ENCODE results near the gene HCN2. TPM values are rescaled to one million over a fixed set of nuclear protein-coding genes. Genes with fewer than 3 reads are reported as not detected.

HCN2 gene
- total RNA-seq, 3 donors from 2014 or later = 0.20 to 0.24 (median 0.22) TPM

GRCh38 chr19:588093-588740 lies 1.5 kb upstream of the HCN2 start:
- H3K4me1 Mint-ChIP-seq (ENCODE audit: low read depth) = peaks cover 6% of the 10 kb centered on the region
- no peaks in the 10 kb centered on the region for H3K9me3 Mint-ChIP-seq
- ATAC-seq (peak; percentile 67 to 68), DNase-seq (peak; percentile 49)
- peak overlapping the region; percentile 16 for H3K4me3 Mint-ChIP-seq
- H3K36me3 Mint-ChIP-seq (ENCODE audit: insufficient read depth) = no peaks in the 10 kb centered on the region
- H3K27me3 Mint-ChIP-seq (ENCODE audit: low read depth) = peaks cover 27% of the 10 kb centered on the region

- no peak overlapping the region for H3K4me3 Mint-ChIP-seq
- H3K4me1 Mint-ChIP-seq (ENCODE audit: low read depth) = peaks cover 4% of the 10 kb centered on the region
- H3K36me3 Mint-ChIP-seq (ENCODE audit: insufficient read depth) = no peaks in the 10 kb centered on the region
- ATAC-seq (peak; percentile 7 to 11), DNase-seq (no peak)
- H3K9me3 Mint-ChIP-seq = no peaks in the 10 kb centered on the region
- H3K27me3 Mint-ChIP-seq (ENCODE audit: low read depth) = peaks cover 25% of the 10 kb centered on the region
These were observed 664 bp upstream of the HCN2 start for GRCh38 chr19:588741-589692.

GRCh38 chr19:590396-590745 lies 690 bp downstream of the HCN2 start:
- Mint-ChIP-seq H3K4me1 (ENCODE audit: low read depth) (peaks cover 4% of the 10 kb centered on the region), H3K27me3 (ENCODE audit: low read depth) (peaks cover 25% of the 10 kb centered on the region), H3K9me3 (no peaks in the 10 kb centered on the region), H3K4me3 (no peak overlapping the region), H3K36me3 (ENCODE audit: insufficient read depth) (no peaks in the 10 kb centered on the region)
- no peak for DNase-seq
- ATAC-seq = peak; percentile 24 to 36

- H3K4me3 Mint-ChIP-seq = no peak overlapping the region
- ATAC-seq (no peak), DNase-seq (no peak)
- peaks cover 24% of the 10 kb centered on the region for H3K27me3 Mint-ChIP-seq (ENCODE audit: low read depth)
- no peaks in the 10 kb centered on the region for H3K9me3 Mint-ChIP-seq
- peaks cover 4% of the 10 kb centered on the region for H3K4me1 Mint-ChIP-seq (ENCODE audit: low read depth)
- H3K36me3 Mint-ChIP-seq (ENCODE audit: insufficient read depth) = no peaks in the 10 kb centered on the region
These were observed 1.0 kb downstream of the HCN2 start for GRCh38 chr19:590750-591098.

GRCh38 chr19:591099-591958 lies 1.6 kb downstream of the HCN2 start:
- Mint-ChIP-seq H3K9me3 (no peaks in the 10 kb centered on the region), H3K4me1 (ENCODE audit: low read depth) (peaks cover 4% of the 10 kb centered on the region), H3K4me3 (peak overlapping the region; percentile 13), H3K27me3 (ENCODE audit: low read depth) (peaks cover 18% of the 10 kb centered on the region), H3K36me3 (ENCODE audit: insufficient read depth) (no peaks in the 10 kb centered on the region)
- ATAC-seq (no peak), DNase-seq (no peak)

- Mint-ChIP-seq H3K4me1 (ENCODE audit: low read depth) (peaks cover 4% of the 10 kb centered on the region), H3K36me3 (ENCODE audit: insufficient read depth) (no peaks in the 10 kb centered on the region), H3K27me3 (ENCODE audit: low read depth) (peaks cover 17% of the 10 kb centered on the region), H3K9me3 (no peaks in the 10 kb centered on the region), H3K4me3 (no peak overlapping the region)
- DNase-seq (no peak), ATAC-seq (no peak)
These were observed 2.4 kb downstream of the HCN2 start for GRCh38 chr19:592101-592500.

GRCh38 chr19:593055-593454 lies 3.4 kb downstream of the HCN2 start:
- Mint-ChIP-seq H3K36me3 (ENCODE audit: insufficient read depth) (no peaks in the 10 kb centered on the region), H3K4me1 (ENCODE audit: low read depth) (peaks cover 2% of the 10 kb centered on the region), H3K9me3 (no peaks in the 10 kb centered on the region), H3K4me3 (no peak overlapping the region), H3K27me3 (ENCODE audit: low read depth) (peaks cover 16% of the 10 kb centered on the region)
- ATAC-seq = no peak
- DNase-seq = no peak

- DNase-seq (no peak), ATAC-seq (no peak)
- Mint-ChIP-seq H3K27me3 (ENCODE audit: low read depth) (peaks cover 14% of the 10 kb centered on the region), H3K4me3 (no peak overlapping the region), H3K4me1 (ENCODE audit: low read depth) (peaks cover 2% of the 10 kb centered on the region), H3K36me3 (ENCODE audit: insufficient read depth) (no peaks in the 10 kb centered on the region), H3K9me3 (no peaks in the 10 kb centered on the region)
These were observed 3.8 kb downstream of the HCN2 start for GRCh38 chr19:593505-593904.

GRCh38 chr19:594265-594870 lies 4.7 kb downstream of the HCN2 start:
- peaks cover 12% of the 10 kb centered on the region for H3K27me3 Mint-ChIP-seq (ENCODE audit: low read depth)
- no peak for DNase-seq
- H3K4me3 Mint-ChIP-seq = no peak overlapping the region
- H3K9me3 Mint-ChIP-seq = no peaks in the 10 kb centered on the region
- no peaks in the 10 kb centered on the region for H3K36me3 Mint-ChIP-seq (ENCODE audit: insufficient read depth)
- peak in 1 of 2 donors; percentile 3 for ATAC-seq
- H3K4me1 Mint-ChIP-seq (ENCODE audit: low read depth) = no peaks in the 10 kb centered on the region

GRCh38 chr19:595326-596262 lies 5.9 kb downstream of the HCN2 start:
- DNase-seq = no peak
- Mint-ChIP-seq H3K36me3 (ENCODE audit: insufficient read depth) (no peaks in the 10 kb centered on the region), H3K4me3 (no peak overlapping the region), H3K27me3 (ENCODE audit: low read depth) (peaks cover 10% of the 10 kb centered on the region), H3K9me3 (no peaks in the 10 kb centered on the region), H3K4me1 (ENCODE audit: low read depth) (no peaks in the 10 kb centered on the region)
- ATAC-seq = no peak

- ATAC-seq (no peak), DNase-seq (no peak)
- H3K9me3 Mint-ChIP-seq = no peaks in the 10 kb centered on the region
- no peaks in the 10 kb centered on the region for H3K36me3 Mint-ChIP-seq (ENCODE audit: insufficient read depth)
- H3K4me3 Mint-ChIP-seq = no peak overlapping the region
- H3K4me1 Mint-ChIP-seq (ENCODE audit: low read depth) = no peaks in the 10 kb centered on the region
- H3K27me3 Mint-ChIP-seq (ENCODE audit: low read depth) = peaks cover 7% of the 10 kb centered on the region
These were observed 6.6 kb downstream of the HCN2 start for GRCh38 chr19:596263-596655.

- no peaks in the 10 kb centered on the region for H3K4me1 Mint-ChIP-seq (ENCODE audit: low read depth)
- H3K27me3 Mint-ChIP-seq (ENCODE audit: low read depth) = no peaks in the 10 kb centered on the region
- no peaks in the 10 kb centered on the region for H3K36me3 Mint-ChIP-seq (ENCODE audit: insufficient read depth)
- no peak overlapping the region for H3K4me3 Mint-ChIP-seq
- ATAC-seq (no peak), DNase-seq (no peak)
- H3K9me3 Mint-ChIP-seq = no peaks in the 10 kb centered on the region
These were observed 8.0 kb downstream of the HCN2 start for GRCh38 chr19:597406-598315.

Measured in activated T-cell treated with anti-CD3 and anti-CD28 coated beads, Interleukin-2, amount 50 U/mL, for 4 hours (primary cell).